Activated CD8-positive, alpha-beta memory T cell treated with anti-CD3 and anti-CD28 coated beads for 24 hours (primary cell): ENCODE data around the gene SF3B3.
"Not testable (repeated sequence)": the region's sequence is repeated elsewhere in the genome, so short reads cannot be mapped to it uniquely, and the experiment has no call there.

Experiments
- DNase-seq: peaks from one replicate; pipeline ENCODE4 v3.0.0-alpha.2; 2020

The SF3B3 gene

GRCh38 chr16:70512456-70512855 is 11.2 kb upstream of the SF3B3 start:
- DNase-seq, result no peak

- no peak for DNase-seq
Observed at GRCh38 chr16:70520612-70521297, 2.9 kb upstream of the SF3B3 start.

- DNase-seq, result no peak
Observed at GRCh38 chr16:70522216-70523075, 1.2 kb upstream of the SF3B3 start.

GRCh38 chr16:70523076-70523742 is 407 bp upstream of the SF3B3 start, which contains the start of gene COG4:
TSS of gene COG4 (minus strand) at chr16:70523554. CDS start at chr16:70523543, 11 bp downstream.
- peak; percentile 92 for DNase-seq

GRCh38 chr16:70524399-70524825 is 796 bp downstream of the SF3B3 start:
- peak; percentile 72 for DNase-seq

GRCh38 chr16:70526403-70526802 is 2.8 kb downstream of the SF3B3 start:
- no peak for DNase-seq

- no peak for DNase-seq
Observed at GRCh38 chr16:70527315-70527996, 3.8 kb downstream of the SF3B3 start.

- DNase-seq, result no peak
Observed at GRCh38 chr16:70529051-70529777, 5.6 kb downstream of the SF3B3 start.

GRCh38 chr16:70529954-70530353 is 6.3 kb downstream of the SF3B3 start:
- DNase-seq, result not testable (repeated sequence)

- no peak for DNase-seq
Observed at GRCh38 chr16:70534971-70535370, 11.4 kb downstream of the SF3B3 start.

- DNase-seq, result no peak
Observed at GRCh38 chr16:70540994-70541393, 17.4 kb downstream of the SF3B3 start.

- no peak for DNase-seq
Observed at GRCh38 chr16:70544548-70544947, 20.9 kb downstream of the SF3B3 start.

- DNase-seq, result no peak
Observed at GRCh38 chr16:70548936-70549335, 25.3 kb downstream of the SF3B3 start.

- DNase-seq, result no peak
Observed at GRCh38 chr16:70550082-70550481, 26.5 kb downstream of the SF3B3 start.

GRCh38 chr16:70551788-70552187 is 28.2 kb downstream of the SF3B3 start:
- no peak for DNase-seq

- no peak for DNase-seq
Observed at GRCh38 chr16:70552675-70553074, 29.1 kb downstream of the SF3B3 start.

- no peak for DNase-seq
Observed at GRCh38 chr16:70553645-70554044, 30.0 kb downstream of the SF3B3 start.

GRCh38 chr16:70556063-70556462 is 32.4 kb downstream of the SF3B3 start:
- no peak for DNase-seq

GRCh38 chr16:70561623-70562022 is 38.0 kb downstream of the SF3B3 start:
- DNase-seq, result no peak

- no peak for DNase-seq
Observed at GRCh38 chr16:70563636-70564035, 40.0 kb downstream of the SF3B3 start.

GRCh38 chr16:70565053-70565452 is 41.4 kb downstream of the SF3B3 start:
- DNase-seq, result no peak

- no peak for DNase-seq
Observed at GRCh38 chr16:70568601-70569237, 45.1 kb downstream of the SF3B3 start.
